OCI-LY3 (cell line): ENCODE data around the gene PTPN12.

Experiments
- EZH2phosphoT487 ChIP-seq: fragments of 200-600 bp; shearing (Covaris generic); IDR thresholded peaks from 2 replicates; pipeline ENCODE4 v1.6.1; 2018; ENCODE audit warnings: antibody characterized with exemption, mixed run types, low read depth
- TF ChIP-seq, protein P1 (sequence below): fragments of 200-600, 300-600 bp; sonication (generic); IDR thresholded peaks from 2 replicates; pipeline ENCODE4 v1.5.1; 2014; ENCODE audit warnings: antibody characterized with exemption, low read length, low read depth

DNA sequence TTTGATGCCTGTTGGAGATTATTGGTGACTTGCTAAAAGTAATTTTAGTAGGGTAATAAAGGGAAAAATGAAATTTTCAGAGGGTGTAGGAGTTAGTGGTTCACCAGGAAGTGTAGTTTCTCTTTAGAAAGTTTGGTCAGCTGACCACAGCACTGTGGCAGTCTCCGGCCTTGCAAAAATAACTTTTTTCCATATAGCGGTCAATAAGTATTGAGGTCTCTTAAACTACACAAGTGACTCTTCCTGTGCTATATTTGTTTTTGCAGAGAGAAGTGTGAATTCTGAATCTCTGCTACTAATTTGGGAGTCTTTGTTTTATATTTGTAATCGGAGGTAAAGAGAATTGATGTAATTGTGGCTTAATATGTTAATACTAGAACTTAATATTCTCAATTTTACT lies 24.3 kb downstream of the PTPN12 start:
- TF ChIP-seq, protein P1, sequence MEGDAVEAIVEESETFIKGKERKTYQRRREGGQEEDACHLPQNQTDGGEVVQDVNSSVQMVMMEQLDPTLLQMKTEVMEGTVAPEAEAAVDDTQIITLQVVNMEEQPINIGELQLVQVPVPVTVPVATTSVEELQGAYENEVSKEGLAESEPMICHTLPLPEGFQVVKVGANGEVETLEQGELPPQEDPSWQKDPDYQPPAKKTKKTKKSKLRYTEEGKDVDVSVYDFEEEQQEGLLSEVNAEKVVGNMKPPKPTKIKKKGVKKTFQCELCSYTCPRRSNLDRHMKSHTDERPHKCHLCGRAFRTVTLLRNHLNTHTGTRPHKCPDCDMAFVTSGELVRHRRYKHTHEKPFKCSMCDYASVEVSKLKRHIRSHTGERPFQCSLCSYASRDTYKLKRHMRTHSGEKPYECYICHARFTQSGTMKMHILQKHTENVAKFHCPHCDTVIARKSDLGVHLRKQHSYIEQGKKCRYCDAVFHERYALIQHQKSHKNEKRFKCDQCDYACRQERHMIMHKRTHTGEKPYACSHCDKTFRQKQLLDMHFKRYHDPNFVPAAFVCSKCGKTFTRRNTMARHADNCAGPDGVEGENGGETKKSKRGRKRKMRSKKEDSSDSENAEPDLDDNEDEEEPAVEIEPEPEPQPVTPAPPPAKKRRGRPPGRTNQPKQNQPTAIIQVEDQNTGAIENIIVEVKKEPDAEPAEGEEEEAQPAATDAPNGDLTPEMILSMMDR: no peak
- no peak for TF ChIP-seq EZH2phosphoT487
